Smooth muscle cell (in vitro differentiated cells): ENCODE data around the gene C1R. TPM values are rescaled to one million over a fixed set of nuclear protein-coding genes. Genes with fewer than 3 reads are reported as not detected.

ENCODE experiments used
- DNase-seq: peaks from one replicate; lab custom pipeline; 2025; ENCODE audit not compliant: unreplicated experiment; lab: John Stamatoyannopoulos, UW
- H2AFZ ChIP-seq: fragments of 200-600 bp; sonication (generic); 2 replicates; pipeline ENCODE4 v1.6.0; 2016; ENCODE audit warnings: antibody characterized with exemption, low read depth, mild to moderate bottlenecking
- H3F3A ChIP-seq: fragments of 200-600 bp; sonication (generic); 2 replicates; pipeline ENCODE4 v1.6.0; 2017; ENCODE audit warnings: antibody characterized with exemption, low read depth
- H3K27ac ChIP-seq: fragments of 200-600 bp; sonication (generic); 2 replicates; pipeline ENCODE4 v1.5.1; 2016; ENCODE audit warnings: low read depth, mild to moderate bottlenecking
- H3K27me3 ChIP-seq: fragments of 200-600 bp; sonication (generic); 2 replicates; pipeline ENCODE4 v1.6.1; 2016; ENCODE audit warnings: low read depth, mild to moderate bottlenecking
- H3K36me3 ChIP-seq: fragments of 200-600 bp; sonication (generic); 2 replicates; pipeline ENCODE4 v1.5.1; 2016; ENCODE audit warnings: low read depth
- H3K4me1 ChIP-seq: fragments of 200-600 bp; sonication (generic); 2 replicates; pipeline ENCODE4 v1.5.1; 2016; ENCODE audit warnings: low read depth
- H3K4me2 ChIP-seq: fragments of 200-600 bp; sonication (generic); 2 replicates; pipeline ENCODE4 v1.6.0; 2016; ENCODE audit warnings: mild to moderate bottlenecking
- H3K4me3 ChIP-seq: fragments of 200-600 bp; sonication (generic); 2 replicates; pipeline ENCODE4 v1.5.1; 2016; ENCODE audit warnings: mild to moderate bottlenecking
- H3K79me2 ChIP-seq: fragments of 200-600 bp; sonication (generic); 2 replicates; pipeline ENCODE4 v1.6.0; 2016; ENCODE audit warnings: low read depth, mild to moderate bottlenecking
- H3K9ac ChIP-seq: fragments of 200-600 bp; sonication (generic); 2 replicates; pipeline ENCODE4 v1.6.0; 2016; ENCODE audit warnings: low read depth
- H3K9me3 ChIP-seq: fragments of 200-600 bp; sonication (generic); replicated peaks from 2 replicates; pipeline ENCODE4 v1.5.1; 2016; ENCODE audit warnings: low read depth
- H4K20me1 ChIP-seq: fragments of 200-600 bp; sonication (generic); 2 replicates; pipeline ENCODE4 v1.6.0; 2016; ENCODE audit warnings: low read depth
- WGBS: methylation state at CpG from one replicate; pipeline ENCODE4 v1.1.7; 2016; ENCODE audit warnings: low lambda C conversion rate; 5-methylcytosine and 5-hydroxymethylcytosine counted together
- polyA plus RNA-seq: library from polyadenylated mRNA; unstranded; fragments of >200 nt; fragmentation: Nextera tagmentation; extraction: Ambion mirVana; gene quantifications from 2 replicates; pipeline ENCODE4 v1.2.1, GENCODE V29; 2016
- small RNA-seq: library from RNA; depleted of rRNA; stranded (forward); fragments of <200 nt; gene quantifications from one replicate; pipeline ENCODE3, GENCODE V24; 2014
- total RNA-seq: library from RNA; depleted of rRNA; stranded (reverse); fragments of >200 nt; gene quantifications from 2 replicates; pipeline ENCODE4 v1.2.3, GENCODE V29; 2014
- TF ChIP-seq, protein P1 (sequence below): fragments of 200-600 bp; sonication (generic); IDR thresholded peaks from 2 replicates; pipeline ENCODE4 v1.5.1; 2017; ENCODE audit warnings: borderline replicate concordance, mild to moderate bottlenecking, antibody characterized with exemption; ENCODE audit not compliant: insufficient read depth, poor library complexity, severe bottlenecking

Gene C1R
- total and polyA plus RNA-seq, 2 experiments from 2014 or later: 51.2 to 83.8 TPM

DNA sequence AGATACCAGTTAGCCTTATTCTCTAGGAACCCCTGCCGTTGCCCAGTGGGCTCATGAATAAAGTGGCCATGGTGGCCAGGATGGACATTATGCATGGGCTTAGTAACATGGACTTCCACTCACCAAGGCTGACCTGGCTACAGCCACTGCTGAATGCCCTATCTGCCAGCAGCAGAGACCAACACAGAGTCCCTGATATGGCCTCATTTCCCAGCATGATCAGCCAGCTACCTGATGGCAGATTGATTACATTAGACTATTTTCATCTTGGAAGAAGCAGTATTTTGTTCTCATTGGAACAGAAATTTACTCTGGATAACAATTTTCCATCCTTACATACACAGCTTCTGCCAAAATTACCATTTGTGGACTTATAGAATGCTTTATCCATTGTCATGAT, 57.8 kb downstream of the C1R start:
- Histone ChIP-seq H3F3A (no peaks in the 10 kb centered on the region), H3K9ac (no peak overlapping the region), H3K4me3 (no peak overlapping the region), H3K9me3 (no peaks in the 10 kb centered on the region), H3K4me1 (no peaks in the 10 kb centered on the region), H3K36me3 (no peaks in the 10 kb centered on the region), H2AFZ (no peak overlapping the region), H3K79me2 (no peaks in the 10 kb centered on the region), H3K4me2 (no peak overlapping the region), H4K20me1 (no peaks in the 10 kb centered on the region), H3K27me3 (no peaks in the 10 kb centered on the region), H3K27ac (no peak overlapping the region)
- TF ChIP-seq, protein P1, sequence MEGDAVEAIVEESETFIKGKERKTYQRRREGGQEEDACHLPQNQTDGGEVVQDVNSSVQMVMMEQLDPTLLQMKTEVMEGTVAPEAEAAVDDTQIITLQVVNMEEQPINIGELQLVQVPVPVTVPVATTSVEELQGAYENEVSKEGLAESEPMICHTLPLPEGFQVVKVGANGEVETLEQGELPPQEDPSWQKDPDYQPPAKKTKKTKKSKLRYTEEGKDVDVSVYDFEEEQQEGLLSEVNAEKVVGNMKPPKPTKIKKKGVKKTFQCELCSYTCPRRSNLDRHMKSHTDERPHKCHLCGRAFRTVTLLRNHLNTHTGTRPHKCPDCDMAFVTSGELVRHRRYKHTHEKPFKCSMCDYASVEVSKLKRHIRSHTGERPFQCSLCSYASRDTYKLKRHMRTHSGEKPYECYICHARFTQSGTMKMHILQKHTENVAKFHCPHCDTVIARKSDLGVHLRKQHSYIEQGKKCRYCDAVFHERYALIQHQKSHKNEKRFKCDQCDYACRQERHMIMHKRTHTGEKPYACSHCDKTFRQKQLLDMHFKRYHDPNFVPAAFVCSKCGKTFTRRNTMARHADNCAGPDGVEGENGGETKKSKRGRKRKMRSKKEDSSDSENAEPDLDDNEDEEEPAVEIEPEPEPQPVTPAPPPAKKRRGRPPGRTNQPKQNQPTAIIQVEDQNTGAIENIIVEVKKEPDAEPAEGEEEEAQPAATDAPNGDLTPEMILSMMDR: no peak
- DNase-seq: no peak
- 94% methylated on average over 1 of the region's 1 CpG for WGBS

DNA sequence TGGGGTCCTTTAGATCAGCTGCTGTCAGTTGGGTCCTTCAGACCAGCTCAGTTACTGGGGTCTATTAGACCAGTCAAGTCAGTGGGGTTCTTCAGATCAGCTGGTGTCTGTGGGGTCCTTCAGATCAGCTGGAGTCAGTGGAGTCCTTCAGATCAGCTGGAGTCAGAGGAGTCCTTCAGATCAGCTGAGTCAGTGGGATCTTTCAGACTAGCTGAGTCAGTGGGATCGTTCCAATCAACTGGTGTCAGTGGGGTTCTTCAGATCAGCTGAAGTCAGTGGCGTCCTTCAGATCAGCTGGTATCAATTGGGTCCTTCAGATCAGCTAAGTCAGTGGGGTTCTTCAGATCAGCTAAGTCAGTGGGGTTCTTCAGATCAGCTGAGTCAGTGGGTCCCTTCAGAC, 59.3 kb downstream of the C1R start:
- no peak overlapping the region for H3K9ac ChIP-seq
- 100% methylated on average over 2 of the region's 2 CpGs for WGBS
- no peaks in the 10 kb centered on the region for H3K4me1 ChIP-seq
- no peak overlapping the region for H3K27ac ChIP-seq
- TF ChIP-seq, protein P1: no peak
- no peaks in the 10 kb centered on the region for H3K36me3 ChIP-seq
- H3K9me3 ChIP-seq: no peaks in the 10 kb centered on the region
- no peak overlapping the region for H3K4me3 ChIP-seq
- no peaks in the 10 kb centered on the region for H3F3A ChIP-seq
- H3K4me2 ChIP-seq: no peak overlapping the region
- H2AFZ ChIP-seq: no peak overlapping the region
- DNase-seq: no peak
- no peaks in the 10 kb centered on the region for H4K20me1 ChIP-seq
- H3K27me3 ChIP-seq: no peaks in the 10 kb centered on the region
- no peaks in the 10 kb centered on the region for H3K79me2 ChIP-seq

DNA sequence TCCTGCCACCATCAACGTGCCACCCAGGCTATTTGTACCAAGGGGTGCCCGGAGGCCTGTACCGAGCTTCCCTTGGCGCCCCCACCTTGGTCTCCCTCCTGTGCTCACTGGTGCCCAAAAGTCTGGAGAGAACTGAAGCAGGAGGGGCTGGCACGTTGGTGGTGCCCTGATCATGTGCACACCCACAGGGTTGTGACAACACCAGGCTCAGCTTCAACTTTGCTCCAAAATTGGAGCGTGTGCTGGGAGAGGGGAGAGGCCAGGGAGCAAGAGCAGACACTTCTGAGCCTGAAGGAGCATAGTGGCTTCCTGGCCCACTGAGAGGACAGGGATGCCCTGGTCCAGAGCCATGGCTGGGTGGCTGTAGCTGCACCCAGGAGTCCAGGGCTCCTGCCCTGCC, 60.9 kb downstream of the C1R start:
- Histone ChIP-seq H3K27me3 (no peaks in the 10 kb centered on the region), H3K27ac (no peak overlapping the region), H3K9me3 (no peaks in the 10 kb centered on the region), H2AFZ (no peak overlapping the region), H3F3A (no peaks in the 10 kb centered on the region), H3K36me3 (no peaks in the 10 kb centered on the region), H3K4me2 (no peak overlapping the region), H3K4me1 (no peaks in the 10 kb centered on the region), H3K9ac (no peak overlapping the region), H4K20me1 (no peaks in the 10 kb centered on the region), H3K4me3 (no peak overlapping the region), H3K79me2 (no peaks in the 10 kb centered on the region)
- no peak for DNase-seq
- 89% methylated on average over 6 of the region's 6 CpGs for WGBS
- TF ChIP-seq, protein P1: no peak

Small RNA genes lying within 50 kb of the gene (small RNA-seq; reads per million reads assigned to genes)
- not detected for gene AC006512.1
- not detected for gene RNU6-485P

Other genes starting within 250 kb of the C1R start
- 5.3 and 7.4 TPM in 2 replicates for gene CDCA3, start 241.2 kb downstream of the C1R start, total RNA-seq
- 9.4 and 10.6 TPM in 2 replicates for gene CDCA3, start 241.2 kb downstream of the C1R start, polyA plus RNA-seq
- gene USP5, start 240.3 kb downstream of the C1R start, total RNA-seq: 51.3 and 52.5 TPM in 2 replicates
- gene USP5, start 240.3 kb downstream of the C1R start, polyA plus RNA-seq: 63.1 and 64.9 TPM in 2 replicates
- gene TPI1, start 224.9 kb downstream of the C1R start, total RNA-seq: 1,112 and 1,199 TPM in 2 replicates
- gene TPI1, start 224.9 kb downstream of the C1R start, polyA plus RNA-seq: 2,097 and 2,100 TPM in 2 replicates
- 2.3 and 2.5 TPM in 2 replicates for gene SPSB2, start 219.1 kb downstream of the C1R start, total RNA-seq
- 5.9 and 7.9 TPM in 2 replicates for gene SPSB2, start 219.1 kb downstream of the C1R start, polyA plus RNA-seq
- gene LRRC23, start 187.6 kb downstream of the C1R start, total RNA-seq: 14.2 and 19.9 TPM in 2 replicates
- 13.7 and 19.5 TPM in 2 replicates for gene LRRC23, start 187.6 kb downstream of the C1R start, polyA plus RNA-seq
- gene ENO2, start 177.9 kb downstream of the C1R start, total RNA-seq: 52.5 and 58.8 TPM in 2 replicates
- 105 and 127 TPM in 2 replicates for gene ENO2, start 177.9 kb downstream of the C1R start, polyA plus RNA-seq
- gene ATN1, start 164.5 kb downstream of the C1R start, total RNA-seq: 9.9 and 30.4 TPM in 2 replicates
- 28.8 and 36.1 TPM in 2 replicates for gene ATN1, start 164.5 kb downstream of the C1R start, polyA plus RNA-seq
- gene RNU7-1, start 148.6 kb downstream of the C1R start, total RNA-seq: not detected in 2 replicates
- not detected in 2 replicates for gene RNU7-1, start 148.6 kb downstream of the C1R start, polyA plus RNA-seq
- gene C12orf57, start 148.4 kb downstream of the C1R start, total RNA-seq: 433 and 494 TPM in 2 replicates
- gene C12orf57, start 148.4 kb downstream of the C1R start, polyA plus RNA-seq: 360 and 397 TPM in 2 replicates
- gene PTPN6, start 141.1 kb downstream of the C1R start, total RNA-seq: 4.3 and 5.5 TPM in 2 replicates
- gene PTPN6, start 141.1 kb downstream of the C1R start, polyA plus RNA-seq: 2.8 and 8.7 TPM in 2 replicates
- gene PHB2, start 121.8 kb downstream of the C1R start, total RNA-seq: 148 and 162 TPM in 2 replicates
- gene PHB2, start 121.8 kb downstream of the C1R start, polyA plus RNA-seq: 139 and 155 TPM in 2 replicates
- gene EMG1, start 121.5 kb downstream of the C1R start, total RNA-seq: 21.9 and 26.5 TPM in 2 replicates
- gene EMG1, start 121.5 kb downstream of the C1R start, polyA plus RNA-seq: 54.4 and 62.0 TPM in 2 replicates
- gene LPCAT3, start 74.0 kb downstream of the C1R start, total RNA-seq: 16.9 and 28.3 TPM in 2 replicates
- gene LPCAT3, start 74.0 kb downstream of the C1R start, polyA plus RNA-seq: 34.3 and 35.9 TPM in 2 replicates
- gene C1S, start 31.7 kb downstream of the C1R start, total RNA-seq: 38.5 and 65.7 TPM in 2 replicates
- gene C1S, start 31.7 kb downstream of the C1R start, polyA plus RNA-seq: 61.1 and 69.2 TPM in 2 replicates
- 18.5 and 21.1 TPM in 2 replicates for gene C1RL, start 16.8 kb upstream of the C1R start, total RNA-seq
- gene C1RL, start 16.8 kb upstream of the C1R start, polyA plus RNA-seq: 8.7 and 9.8 TPM in 2 replicates
- not detected in 2 replicates for gene RBP5, start 36.4 kb upstream of the C1R start, total RNA-seq
- 0.21 and 2.3 TPM in 2 replicates for gene RBP5, start 36.4 kb upstream of the C1R start, polyA plus RNA-seq
- gene CLSTN3, start 37.9 kb upstream of the C1R start, total RNA-seq: 26.5 and 51.0 TPM in 2 replicates
- 12.4 and 25.4 TPM in 2 replicates for gene CLSTN3, start 37.9 kb upstream of the C1R start, polyA plus RNA-seq
- 6.6 and 13.2 TPM in 2 replicates for gene PEX5, start 97.2 kb upstream of the C1R start, total RNA-seq
- gene PEX5, start 97.2 kb upstream of the C1R start, polyA plus RNA-seq: 8.3 and 8.9 TPM in 2 replicates
- not detected in 2 replicates for gene ACSM4, start 211.6 kb upstream of the C1R start, total RNA-seq
- not detected in 2 replicates for gene ACSM4, start 211.6 kb upstream of the C1R start, polyA plus RNA-seq